Left renal pelvis (tissue), 4 donors: Measurements from ENCODE around the gene HOXC12. TPM values are rescaled to one million over a fixed set of nuclear protein-coding genes. Genes with fewer than 3 reads are reported as not detected.

ENCODE experiments used
- DNase-seq, 4 donors: peaks; one replicate each; pipeline ENCODE4 v3.0.0-alpha.2; 2013; ENCODE audit warnings: low read depth in 4 of 4, low spot score in 3 of 4
- polyA plus RNA-seq, 4 donors: library from polyadenylated mRNA; unstranded; fragments of 120-200 nt; gene quantifications; one replicate each; pipeline ENCODE4 v1.2.1, GENCODE V29; 2013; ENCODE audit not compliant: insufficient read length in 4 of 4

HOXC12 gene
- polyA plus RNA-seq, 4 donors, result 0.04 TPM; not detected in 3

- DNase-seq, result peak in 3 of 4 donors; percentile 84 to 91 (median 88)
Observed at GRCh38 chr12:54005853-54006558, 51.3 kb downstream of the HOXC12 start.

DNA sequence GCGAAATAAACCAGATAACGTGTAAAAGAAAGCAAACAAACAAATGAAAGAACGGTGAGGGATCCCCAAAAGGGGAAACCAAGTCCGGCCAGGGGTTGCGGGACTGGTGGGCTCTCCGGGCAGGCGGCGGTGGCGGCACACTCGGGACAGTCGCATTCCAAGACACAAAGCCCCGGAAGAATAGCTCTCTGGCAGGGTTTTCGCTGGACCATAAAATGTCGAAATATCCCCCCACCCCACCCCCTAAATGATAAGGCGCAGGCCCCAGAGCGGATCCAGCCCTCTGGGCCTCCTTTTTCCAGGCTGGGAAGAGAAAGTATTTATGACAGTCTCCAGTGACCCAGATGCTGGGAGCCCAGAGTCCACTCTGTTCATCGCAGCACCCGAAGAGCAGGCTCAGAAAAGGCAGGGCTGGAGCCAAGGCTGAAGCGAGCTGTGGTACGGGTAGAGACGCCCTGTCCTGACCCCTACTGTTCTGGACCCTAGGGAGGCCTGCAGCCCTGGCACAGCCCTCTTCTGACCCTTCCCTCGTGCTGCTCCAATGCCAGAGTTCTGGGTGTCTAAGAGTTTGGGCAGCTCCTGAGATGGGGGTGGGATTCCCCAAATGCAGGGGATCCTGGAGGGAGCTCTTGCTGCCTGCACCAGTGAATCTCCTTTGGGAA is 52.0 kb downstream of the HOXC12 start:
- DNase-seq, result no peak

DNA sequence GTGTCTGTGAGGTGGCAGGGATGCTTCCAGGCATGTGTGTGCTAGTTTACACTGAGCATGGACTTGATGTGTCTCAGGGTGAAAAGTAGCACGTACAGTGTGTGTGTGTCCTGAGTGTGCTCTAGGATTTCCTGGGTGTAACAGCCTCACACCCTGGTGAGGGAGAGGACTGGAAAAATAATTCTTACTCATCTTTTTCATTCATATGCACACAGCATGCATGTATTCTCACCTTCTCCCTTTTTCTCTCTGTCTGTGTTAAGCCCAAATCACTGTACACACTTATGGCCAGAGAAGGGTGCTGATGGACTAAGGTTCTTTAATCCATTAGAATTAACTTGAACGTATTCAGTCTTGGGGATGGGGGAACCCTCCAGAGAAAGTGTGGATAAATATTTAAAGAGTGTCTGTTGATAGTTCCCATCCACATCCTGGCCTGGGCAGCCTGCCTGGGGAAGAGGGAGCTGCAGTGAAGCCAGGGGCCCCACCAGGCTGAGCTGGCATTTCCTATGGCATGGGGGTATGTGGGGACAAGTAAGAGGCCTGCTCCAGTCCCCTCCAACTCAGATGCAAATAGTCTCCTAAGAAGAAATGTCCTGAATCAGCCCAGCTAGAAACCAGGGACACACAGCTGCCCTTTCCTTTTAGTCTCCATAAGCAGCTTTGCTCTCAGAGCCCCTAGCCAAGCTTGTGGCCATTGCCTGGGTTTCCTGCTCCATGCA is 53.0 kb downstream of the HOXC12 start:
- no peak for DNase-seq

- no peak for DNase-seq
Observed at GRCh38 chr12:54008260-54008552, 53.5 kb downstream of the HOXC12 start.

Other genes with a start within 250 kb of the HOXC12 start
- gene CALCOCO1, start 227.5 kb upstream of the HOXC12 start, polyA plus RNA-seq, result 100 to 1,000 TPM; 117 to 160 (median 138) TPM
- gene CISTR, start 202.9 kb upstream of the HOXC12 start, polyA plus RNA-seq, result not detected
- gene HOXC13, start 16.1 kb upstream of the HOXC12 start, polyA plus RNA-seq, result not detected
- 1 to 10 TPM; 1.6 to 3.9 (median 3.3) TPM for gene HOXC11, start 18.2 kb downstream of the HOXC12 start, polyA plus RNA-seq
- 1 to 10 TPM; 1.3 to 2.9 (median 2.6) TPM for gene HOTAIR, start 20.1 kb downstream of the HOXC12 start, polyA plus RNA-seq
- 100 to 1,000 TPM in 1 of 4 donors, 10 to 100 TPM in 3; 62.0 to 114 (median 71.7) TPM for gene HOXC10, start 30.2 kb downstream of the HOXC12 start, polyA plus RNA-seq
- 10 to 100 TPM; 15.7 to 31.8 (median 27.1) TPM for gene HOXC9, start 45.3 kb downstream of the HOXC12 start, polyA plus RNA-seq
- 10 to 100 TPM in 2 of 4 donors, 1 to 10 TPM in 2; 8.9 to 23.3 (median 12.0) TPM for gene HOXC8, start 54.1 kb downstream of the HOXC12 start, polyA plus RNA-seq
- gene HOXC6, start 73.5 kb downstream of the HOXC12 start, polyA plus RNA-seq, result 10 to 100 TPM; 32.8 to 90.5 (median 41.9) TPM
- gene HOXC5, start 78.1 kb downstream of the HOXC12 start, polyA plus RNA-seq, result 1 to 10 TPM; 1.5 to 7.8 (median 3.0) TPM
- gene HOXC4, start 98.9 kb downstream of the HOXC12 start, polyA plus RNA-seq, result 100 to 1,000 TPM in 1 of 4 donors, 10 to 100 TPM in 3; 49.4 to 136 (median 65.6) TPM
- gene SMUG1, start 234.1 kb downstream of the HOXC12 start, polyA plus RNA-seq, result 10 to 100 TPM; 22.8 to 41.4 (median 32.8) TPM